K562 (cell line): ENCODE measurements around the gene PTPN9. TPM values are rescaled to one million over a fixed set of nuclear protein-coding genes. Genes with fewer than 3 reads are reported as not detected.

ENCODE experiments used
- BRF1 ChIP-seq: IDR thresholded peaks from 3 replicates; pipeline ENCODE4 v1.6.1; 2011; ENCODE audit warnings: borderline replicate concordance, mild to moderate bottlenecking; ENCODE audit not compliant: insufficient read length; ENCODE audit errors: extremely low read depth
- FOXK1 ChIP-seq: sonication (generic); formaldehyde crosslinking; IDR thresholded peaks from 2 replicates; pipeline ENCODE4 v1.8.0; 2022; ENCODE audit warnings: missing genetic modification reagents, mild to moderate bottlenecking, borderline replicate concordance
- HMGN3 ChIP-seq: IDR thresholded peaks from 2 replicates; pipeline ENCODE4 v1.6.1; 2011; ENCODE audit warnings: borderline replicate concordance, low read depth, mild to moderate bottlenecking, mixed read lengths, low read length; ENCODE audit not compliant: insufficient read length; ENCODE audit errors: extremely low read depth
- KDM5B ChIP-seq: fragments of 200-600 bp; sonication (generic); IDR thresholded peaks from 2 replicates; pipeline ENCODE4 v1.6.1; 2012; ENCODE audit warnings: low read depth, mild to moderate bottlenecking, moderate library complexity, low read length, control low read depth, inconsistent platforms; ENCODE audit not compliant: insufficient replicate concordance
- NFYB ChIP-seq: IDR thresholded peaks from 2 replicates; pipeline ENCODE4 v1.6.1; 2011; ENCODE audit warnings: mild to moderate bottlenecking, moderate library complexity; ENCODE audit not compliant: insufficient read length; ENCODE audit errors: extremely low read depth
- RB1 ChIP-seq: fragments of 450-650 bp; IDR thresholded peaks from 2 replicates; pipeline ENCODE4 v1.6.1; 2017; ENCODE audit warnings: low read depth, mild to moderate bottlenecking
- SIN3A ChIP-seq, 2 experiments: fragments of 150-350 bp in 1 of 2; IDR thresholded peaks; 2 replicates each; pipeline ENCODE4 v1.6.1; 2011 to 2016; ENCODE audit warnings: borderline replicate concordance in 2 of 2, low read depth in 2 of 2, low read length in 2 of 2, mild to moderate bottlenecking in 2 of 2, moderate library complexity in 2 of 2; ENCODE audit not compliant: control insufficient read depth in 1 of 2
- polyA plus RNA-seq, 8 experiments: library from polyadenylated mRNA; depleted of rRNA in 4 of 8; stranded (reverse) in 5 of 8; unstranded in 3 of 8; fragments of >200 nt; fragmentation: Nextera tagmentation in 2 of 8; fragmentation: Illumina TruSeq in 1 of 8; extraction: Ambion mirVana in 2 of 8; extraction: Trizol in 1 of 8; gene quantifications; 2 replicates each; pipeline versions ENCODE4 v1.2.1 to v1.2.3, GENCODE V29; 2011 to 2014; ENCODE audit warnings: inconsistent platforms in 1 of 8, missing spikeins in 1 of 8
- total RNA-seq, 7 experiments: library from RNA; depleted of rRNA in 6 of 7; stranded (reverse); fragments of >200 nt in 6 of 7; fragmentation: Illumina TruSeq in 2 of 7; extraction: Trizol in 2 of 7; gene quantifications; 2 replicates each; pipeline versions ENCODE4 v1.2.1 to v1.2.3, GENCODE V29; 2011 to 2021; ENCODE audit warnings: low replicate concordance in 1 of 7
- TF ChIP-seq, protein P1 (sequence below): sonication (generic); formaldehyde crosslinking; IDR thresholded peaks from 2 replicates; pipeline ENCODE4 v1.8.1; 2023; ENCODE audit warnings: mild to moderate bottlenecking, missing genetic modification reagents
- TF ChIP-seq, protein P2 (sequence below): sonication (generic); formaldehyde crosslinking; IDR thresholded peaks from 2 replicates; pipeline ENCODE4 v1.8.0; 2022; ENCODE audit warnings: missing genetic modification reagents, mild to moderate bottlenecking, moderate library complexity, borderline replicate concordance
- TF ChIP-seq, protein P3 (sequence below), 2 experiments: IDR thresholded peaks; 2 replicates each; pipeline ENCODE4 v1.6.1; 2012; ENCODE audit warnings: improper control_type of control experiment in 2 of 2, low read depth in 2 of 2, low read length in 2 of 2, borderline replicate concordance in 1 of 2
- TF ChIP-seq, protein P4 (sequence below): sonication (generic); formaldehyde crosslinking; IDR thresholded peaks from 2 replicates; pipeline ENCODE4 v1.8.1; 2023; ENCODE audit warnings: mild to moderate bottlenecking, missing genetic modification reagents
- TF ChIP-seq, protein P5 (sequence below), 2 experiments: IDR thresholded peaks; 2 replicates each; pipeline ENCODE4 v1.6.1; 2011; ENCODE audit warnings: borderline replicate concordance in 1 of 2, control low read depth in 1 of 2, low read depth in 1 of 2, low read length in 1 of 2, mild to moderate bottlenecking in 1 of 2, mixed read lengths in 1 of 2, moderate library complexity in 1 of 2; ENCODE audit not compliant: insufficient read depth in 1 of 2, insufficient read length in 1 of 2, poor library complexity in 1 of 2, severe bottlenecking in 1 of 2; ENCODE audit errors: extremely low read depth in 1 of 2

The PTPN9 gene
- total and polyA plus RNA-seq, 9 of the 15 experiments (the other 6 are each of a cell fraction or from before 2014, with no cell fraction given): 5.0 to 24.0 (median 14.2) TPM

DNA sequence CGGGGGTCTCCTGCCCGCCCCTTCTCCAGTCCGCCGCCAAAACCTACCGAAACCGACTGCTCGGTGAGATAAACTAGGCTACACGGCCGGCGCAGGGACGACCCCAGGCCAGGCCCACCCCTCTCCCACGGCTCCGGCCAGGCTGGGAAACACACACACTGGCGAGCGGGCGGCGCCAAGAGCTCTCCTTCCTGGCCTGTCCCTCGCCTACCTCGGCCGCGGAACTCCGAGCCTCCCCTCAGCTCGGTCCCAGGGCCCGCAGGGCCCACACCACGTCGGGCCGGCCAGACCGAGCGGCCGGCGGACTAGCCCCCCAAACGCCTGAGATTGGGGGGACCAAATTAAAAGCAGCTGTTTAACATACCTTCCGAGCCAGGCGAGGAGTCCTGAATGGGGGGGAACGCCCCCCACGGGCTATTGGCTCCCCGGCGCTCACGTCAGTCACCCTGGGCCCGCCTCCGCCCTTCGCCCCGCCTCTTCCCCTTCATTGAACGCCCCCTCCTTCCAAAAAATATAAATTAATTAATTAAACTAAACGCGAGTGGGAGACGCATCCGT lies 123.6 kb downstream of the PTPN9 start (continued):
- TF ChIP-seq, protein P1, sequence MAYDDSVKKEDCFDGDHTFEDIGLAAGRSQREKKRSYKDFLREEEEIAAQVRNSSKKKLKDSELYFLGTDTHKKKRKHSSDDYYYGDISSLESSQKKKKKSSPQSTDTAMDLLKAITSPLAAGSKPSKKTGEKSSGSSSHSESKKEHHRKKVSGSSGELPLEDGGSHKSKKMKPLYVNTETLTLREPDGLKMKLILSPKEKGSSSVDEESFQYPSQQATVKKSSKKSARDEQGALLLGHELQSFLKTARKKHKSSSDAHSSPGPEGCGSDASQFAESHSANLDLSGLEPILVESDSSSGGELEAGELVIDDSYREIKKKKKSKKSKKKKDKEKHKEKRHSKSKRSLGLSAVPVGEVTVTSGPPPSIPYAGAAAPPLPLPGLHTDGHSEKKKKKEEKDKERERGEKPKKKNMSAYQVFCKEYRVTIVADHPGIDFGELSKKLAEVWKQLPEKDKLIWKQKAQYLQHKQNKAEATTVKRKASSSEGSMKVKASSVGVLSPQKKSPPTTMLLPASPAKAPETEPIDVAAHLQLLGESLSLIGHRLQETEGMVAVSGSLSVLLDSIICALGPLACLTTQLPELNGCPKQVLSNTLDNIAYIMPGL (CRISPR knock-in tag): peak; percentile 32; the same call in 1 of the 2 replicates
- TF ChIP-seq KDM5B (peak; percentile 2), BRF1 (no peak), NFYB (peak; percentile 84), RB1 (peak; percentile 11; the same call in 1 of the 2 replicates), FOXK1 (CRISPR knock-in tag) (no peak), SIN3A (IDR thresholded peaks at IDR 0.05; ENCODE audit: borderline replicate concordance in 2 of 2, control insufficient read depth in 1 of 2, low read depth in 2 of 2, low read length in 2 of 2) (peak in 1 of 2 experiments; percentile 73; a peak in 3 of 4 replicates), HMGN3 (peak; percentile 31)
- TF ChIP-seq, protein P2, sequence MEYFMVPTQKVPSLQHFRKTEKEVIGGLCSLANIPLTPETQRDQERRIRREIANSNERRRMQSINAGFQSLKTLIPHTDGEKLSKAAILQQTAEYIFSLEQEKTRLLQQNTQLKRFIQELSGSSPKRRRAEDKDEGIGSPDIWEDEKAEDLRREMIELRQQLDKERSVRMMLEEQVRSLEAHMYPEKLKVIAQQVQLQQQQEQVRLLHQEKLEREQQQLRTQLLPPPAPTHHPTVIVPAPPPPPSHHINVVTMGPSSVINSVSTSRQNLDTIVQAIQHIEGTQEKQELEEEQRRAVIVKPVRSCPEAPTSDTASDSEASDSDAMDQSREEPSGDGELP (CRISPR knock-in tag): peak; percentile 75; the same call in 1 of the 2 replicates
- TF ChIP-seq, protein P3, sequence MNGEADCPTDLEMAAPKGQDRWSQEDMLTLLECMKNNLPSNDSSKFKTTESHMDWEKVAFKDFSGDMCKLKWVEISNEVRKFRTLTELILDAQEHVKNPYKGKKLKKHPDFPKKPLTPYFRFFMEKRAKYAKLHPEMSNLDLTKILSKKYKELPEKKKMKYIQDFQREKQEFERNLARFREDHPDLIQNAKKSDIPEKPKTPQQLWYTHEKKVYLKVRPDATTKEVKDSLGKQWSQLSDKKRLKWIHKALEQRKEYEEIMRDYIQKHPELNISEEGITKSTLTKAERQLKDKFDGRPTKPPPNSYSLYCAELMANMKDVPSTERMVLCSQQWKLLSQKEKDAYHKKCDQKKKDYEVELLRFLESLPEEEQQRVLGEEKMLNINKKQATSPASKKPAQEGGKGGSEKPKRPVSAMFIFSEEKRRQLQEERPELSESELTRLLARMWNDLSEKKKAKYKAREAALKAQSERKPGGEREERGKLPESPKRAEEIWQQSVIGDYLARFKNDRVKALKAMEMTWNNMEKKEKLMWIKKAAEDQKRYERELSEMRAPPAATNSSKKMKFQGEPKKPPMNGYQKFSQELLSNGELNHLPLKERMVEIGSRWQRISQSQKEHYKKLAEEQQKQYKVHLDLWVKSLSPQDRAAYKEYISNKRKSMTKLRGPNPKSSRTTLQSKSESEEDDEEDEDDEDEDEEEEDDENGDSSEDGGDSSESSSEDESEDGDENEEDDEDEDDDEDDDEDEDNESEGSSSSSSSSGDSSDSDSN (IDR thresholded peaks at IDR 0.05; ENCODE audit: borderline replicate concordance in 1 of 2, low read depth in 2 of 2, low read length in 2 of 2): peak in 1 of 2 experiments; percentile 18; a peak in 2 of 4 replicates
- TF ChIP-seq, protein P4, sequence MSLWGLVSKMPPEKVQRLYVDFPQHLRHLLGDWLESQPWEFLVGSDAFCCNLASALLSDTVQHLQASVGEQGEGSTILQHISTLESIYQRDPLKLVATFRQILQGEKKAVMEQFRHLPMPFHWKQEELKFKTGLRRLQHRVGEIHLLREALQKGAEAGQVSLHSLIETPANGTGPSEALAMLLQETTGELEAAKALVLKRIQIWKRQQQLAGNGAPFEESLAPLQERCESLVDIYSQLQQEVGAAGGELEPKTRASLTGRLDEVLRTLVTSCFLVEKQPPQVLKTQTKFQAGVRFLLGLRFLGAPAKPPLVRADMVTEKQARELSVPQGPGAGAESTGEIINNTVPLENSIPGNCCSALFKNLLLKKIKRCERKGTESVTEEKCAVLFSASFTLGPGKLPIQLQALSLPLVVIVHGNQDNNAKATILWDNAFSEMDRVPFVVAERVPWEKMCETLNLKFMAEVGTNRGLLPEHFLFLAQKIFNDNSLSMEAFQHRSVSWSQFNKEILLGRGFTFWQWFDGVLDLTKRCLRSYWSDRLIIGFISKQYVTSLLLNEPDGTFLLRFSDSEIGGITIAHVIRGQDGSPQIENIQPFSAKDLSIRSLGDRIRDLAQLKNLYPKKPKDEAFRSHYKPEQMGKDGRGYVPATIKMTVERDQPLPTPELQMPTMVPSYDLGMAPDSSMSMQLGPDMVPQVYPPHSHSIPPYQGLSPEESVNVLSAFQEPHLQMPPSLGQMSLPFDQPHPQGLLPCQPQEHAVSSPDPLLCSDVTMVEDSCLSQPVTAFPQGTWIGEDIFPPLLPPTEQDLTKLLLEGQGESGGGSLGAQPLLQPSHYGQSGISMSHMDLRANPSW (CRISPR knock-in tag): peak; percentile 86; the same call in 1 of the 2 replicates
- TF ChIP-seq, protein P5, sequence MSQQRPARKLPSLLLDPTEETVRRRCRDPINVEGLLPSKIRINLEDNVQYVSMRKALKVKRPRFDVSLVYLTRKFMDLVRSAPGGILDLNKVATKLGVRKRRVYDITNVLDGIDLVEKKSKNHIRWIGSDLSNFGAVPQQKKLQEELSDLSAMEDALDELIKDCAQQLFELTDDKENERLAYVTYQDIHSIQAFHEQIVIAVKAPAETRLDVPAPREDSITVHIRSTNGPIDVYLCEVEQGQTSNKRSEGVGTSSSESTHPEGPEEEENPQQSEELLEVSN (IDR thresholded peaks at IDR 0.05; ENCODE audit: borderline replicate concordance in 1 of 2, extremely low read depth in 1 of 2, insufficient read depth in 1 of 2, insufficient read length in 1 of 2, low read depth in 1 of 2, low read length in 1 of 2, poor library complexity in 1 of 2, severe bottlenecking in 1 of 2): peak in 1 of 2 experiments; percentile 6
